Mesendoderm (in vitro differentiated cells): Measurements from ENCODE around the gene TM4SF18.
"Not testable (repeated sequence)": the region's sequence is repeated elsewhere in the genome, so short reads cannot be mapped to it uniquely, and the experiment has no call there.

ENCODE experiments used
- DNase-seq: peaks from one replicate; pipeline ENCODE4 v3.0.0; 2013
- H2AK5ac ChIP-seq: 2 replicates; pipeline ENCODE4 v1.6.1; 2013; ENCODE audit warnings: low read length, inconsistent platforms
- H2BK120ac ChIP-seq: 2 replicates; pipeline ENCODE4 v1.6.1; 2013; ENCODE audit warnings: low read depth, mild to moderate bottlenecking, low read length, moderate library complexity, mixed read lengths
- H2BK15ac ChIP-seq: replicated peaks from 2 replicates; pipeline ENCODE4 v1.6.1; 2013; ENCODE audit warnings: low read depth, mild to moderate bottlenecking, moderate library complexity
- H2BK5ac ChIP-seq: 2 replicates; pipeline ENCODE4 v1.6.1; 2013; ENCODE audit warnings: low read length, inconsistent platforms
- H3K18ac ChIP-seq: 2 replicates; pipeline ENCODE4 v1.6.1; 2013; ENCODE audit warnings: mild to moderate bottlenecking, low read length, mixed read lengths
- H3K23ac ChIP-seq: one replicate; pipeline ENCODE4 v1.6.1; 2013; ENCODE audit warnings: low read length
- H3K27ac ChIP-seq: 2 replicates; pipeline ENCODE4 v1.5.1; 2013; ENCODE audit warnings: low read depth, mild to moderate bottlenecking, inconsistent platforms, low read length, moderate library complexity
- H3K27me3 ChIP-seq: 2 replicates; pipeline ENCODE4 v1.6.1; 2013; ENCODE audit warnings: low read length, control low read depth, mild to moderate bottlenecking, inconsistent platforms; ENCODE audit not compliant: insufficient read depth, poor library complexity
- H3K36me3 ChIP-seq: 2 replicates; pipeline ENCODE4 v1.6.1; 2013; ENCODE audit warnings: low read length, inconsistent platforms; ENCODE audit not compliant: control insufficient read depth, insufficient read depth
- H3K4ac ChIP-seq: one replicate; pipeline ENCODE4 v1.6.1; 2013; ENCODE audit warnings: low read depth, mild to moderate bottlenecking, low read length, moderate library complexity
- H3K4me1 ChIP-seq: 2 replicates; pipeline ENCODE4 v1.6.1; 2013; ENCODE audit warnings: low read depth, low read length, inconsistent platforms; ENCODE audit not compliant: control insufficient read depth
- H3K4me2 ChIP-seq: 2 replicates; pipeline ENCODE4 v1.6.1; 2013; ENCODE audit warnings: low read length
- H3K4me3 ChIP-seq: 2 replicates; pipeline ENCODE4 v1.5.1; 2013; ENCODE audit warnings: mild to moderate bottlenecking, low read length
- H3K56ac ChIP-seq: one replicate; pipeline ENCODE4 v1.6.1; 2013; ENCODE audit warnings: low read length
- H3K79me1 ChIP-seq: 2 replicates; pipeline ENCODE4 v1.6.1; 2013; ENCODE audit warnings: low read length, inconsistent platforms
- H3K79me2 ChIP-seq: 2 replicates; pipeline ENCODE4 v1.6.1; 2013; ENCODE audit warnings: mild to moderate bottlenecking, low read length; ENCODE audit not compliant: control insufficient read depth, insufficient read depth
- H3K9ac ChIP-seq: 2 replicates; pipeline ENCODE4 v1.6.1; 2013; ENCODE audit warnings: low read length, inconsistent platforms
- H4K5ac ChIP-seq: one replicate; pipeline ENCODE4 v1.6.1; 2013; ENCODE audit warnings: low read length
- H4K8ac ChIP-seq: one replicate; pipeline ENCODE4 v1.6.1; 2013; ENCODE audit warnings: low read depth, mild to moderate bottlenecking, control low read depth, low read length, moderate library complexity
- WGBS: extraction: QIAGEN DNeasy Blood & Tissue Kit; methylation state at CpG from one replicate; pipeline ENCODE4 v1.1.7; 2013; ENCODE audit warnings: low lambda C conversion rate, missing lambda C conversion rate; ENCODE audit not compliant: insufficient coverage; ENCODE audit errors: extremely low coverage; 5-methylcytosine and 5-hydroxymethylcytosine counted together

The TM4SF18 gene

DNA sequence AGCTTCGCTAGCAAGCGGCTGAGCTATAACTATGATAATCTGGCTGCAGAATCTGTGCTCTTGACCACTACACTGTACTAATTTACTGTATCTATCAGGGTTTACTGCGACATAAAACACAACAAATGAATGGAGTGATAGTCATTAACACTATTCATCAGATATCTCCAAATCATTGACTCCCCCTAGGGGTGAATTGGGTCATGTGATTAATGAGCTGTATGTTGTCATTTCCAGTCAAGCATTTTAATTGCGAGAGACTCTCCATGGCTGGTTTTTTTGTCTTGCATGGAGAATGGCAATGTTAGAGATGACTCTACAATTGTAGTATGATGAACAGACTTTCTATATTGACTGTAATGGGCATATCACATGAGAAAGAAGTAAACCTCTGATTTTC, 10.5 kb upstream of the TM4SF18 start:
- no peaks in the 10 kb centered on the region for H3K79me2 ChIP-seq
- no peaks in the 10 kb centered on the region for H3K79me1 ChIP-seq
- no CpG with 5 or more reads among the region's 4 CpGs for WGBS
- no peak overlapping the region for H3K4ac ChIP-seq
- H3K56ac ChIP-seq, result no peak overlapping the region
- H3K4me2 ChIP-seq, result no peak overlapping the region
- H3K9ac ChIP-seq, result no peak overlapping the region
- no peaks in the 10 kb centered on the region for H3K4me1 ChIP-seq
- no peak overlapping the region for H4K8ac ChIP-seq
- no peak overlapping the region for H2BK5ac ChIP-seq
- H3K23ac ChIP-seq, result no peak overlapping the region
- H3K4me3 ChIP-seq, result no peak overlapping the region
- peak; percentile 48 for DNase-seq
- no peak overlapping the region for H3K18ac ChIP-seq
- no peak overlapping the region for H3K27ac ChIP-seq
- H3K36me3 ChIP-seq, result no peaks in the 10 kb centered on the region
- H2AK5ac ChIP-seq, result no peak overlapping the region
- H3K27me3 ChIP-seq, result no peaks in the 10 kb centered on the region
- no peak overlapping the region for H2BK120ac ChIP-seq
- H4K5ac ChIP-seq, result no peak overlapping the region
- H2BK15ac ChIP-seq, result no peak overlapping the region

DNA sequence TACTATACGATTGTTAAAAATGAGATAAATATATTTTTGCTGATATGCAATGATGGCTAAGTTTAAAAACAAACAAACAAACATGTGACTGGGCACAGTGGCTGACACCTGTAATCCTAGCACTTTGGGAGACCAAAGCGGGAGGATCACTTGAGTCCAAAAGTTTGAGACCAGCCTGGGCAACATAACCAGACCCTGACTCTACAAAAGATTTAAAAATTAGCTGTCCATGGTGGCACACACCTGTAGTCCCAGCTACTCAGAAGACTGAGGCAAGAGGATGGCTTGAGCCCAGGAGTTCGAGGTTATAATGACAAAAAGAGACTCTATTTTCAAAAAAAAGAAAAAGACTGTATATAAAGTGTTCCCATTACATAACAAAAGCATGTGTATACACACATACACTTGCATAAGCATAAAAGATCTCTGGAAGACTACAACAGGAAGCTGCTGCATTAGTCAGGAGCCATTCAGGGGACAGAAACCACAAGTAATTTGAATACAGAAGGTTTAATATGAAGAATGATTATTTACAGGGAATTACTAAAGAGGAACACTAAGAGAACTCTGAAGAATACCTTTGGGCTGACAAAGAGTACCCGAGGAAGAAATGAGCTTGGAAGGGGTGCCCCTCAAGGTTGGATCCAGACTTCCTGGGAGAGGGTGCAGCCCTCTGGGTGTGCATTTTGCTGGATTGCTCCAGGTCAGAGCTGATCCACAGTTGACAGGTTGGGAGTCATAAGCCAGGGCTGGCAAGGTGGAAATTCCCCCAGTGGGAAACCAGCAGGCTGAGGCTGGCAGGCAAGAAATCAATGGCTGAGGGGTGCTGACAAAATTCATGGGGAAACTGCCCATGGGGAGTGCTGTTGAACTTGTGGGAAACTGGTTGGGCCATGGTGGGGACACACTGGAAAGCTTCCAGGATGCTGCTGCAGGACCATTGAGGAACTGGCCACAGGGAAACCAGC, 9.3 kb upstream of the TM4SF18 start:
- Histone ChIP-seq H3K79me2 (no peaks in the 10 kb centered on the region), H2AK5ac (no peak overlapping the region), H3K27ac (no peak overlapping the region), H3K18ac (no peak overlapping the region), H2BK15ac (peak overlapping the region; percentile 74), H4K5ac (no peak overlapping the region), H3K9ac (no peak overlapping the region), H3K36me3 (no peaks in the 10 kb centered on the region), H2BK120ac (no peak overlapping the region), H3K4me2 (no peak overlapping the region), H3K56ac (no peak overlapping the region), H3K23ac (no peak overlapping the region), H4K8ac (no peak overlapping the region), H3K4me1 (no peaks in the 10 kb centered on the region), H3K27me3 (no peaks in the 10 kb centered on the region), H3K4ac (no peak overlapping the region), H3K4me3 (no peak overlapping the region), H2BK5ac (no peak overlapping the region), H3K79me1 (no peaks in the 10 kb centered on the region)
- WGBS, result no CpG with 5 or more reads among the region's 4 CpGs
- DNase-seq, result no peak

DNA sequence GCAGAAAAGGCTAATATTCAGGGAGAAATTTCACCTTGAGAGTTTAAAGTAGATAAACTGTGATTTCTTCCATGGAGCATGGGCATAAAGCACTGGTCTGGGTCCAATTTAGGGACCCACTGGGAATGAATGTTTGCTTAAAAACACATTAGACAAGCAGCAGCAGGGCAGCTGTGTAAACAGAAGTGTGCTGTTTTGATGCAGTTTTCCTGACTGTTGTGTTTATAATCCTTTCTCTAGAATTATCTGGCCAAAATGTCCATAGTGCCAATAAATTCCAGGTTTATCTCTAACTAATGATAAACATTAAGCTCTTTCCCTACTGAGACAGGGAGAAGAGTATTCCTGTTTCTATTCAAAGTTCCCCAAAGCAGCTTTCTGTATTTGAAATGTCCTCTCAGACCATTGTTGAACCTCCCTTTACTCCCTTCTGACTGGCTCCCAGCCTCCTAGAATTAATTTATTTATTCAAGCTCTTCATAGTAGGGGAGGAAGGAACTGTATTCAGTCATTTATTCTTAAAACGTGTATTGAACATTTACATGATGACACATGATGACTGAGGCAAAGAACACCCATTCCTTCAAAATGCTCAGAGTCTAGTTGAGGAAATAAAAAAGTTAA, 7.0 kb upstream of the TM4SF18 start:
- Histone ChIP-seq H3K23ac (no peak overlapping the region), H3K27ac (no peak overlapping the region), H3K4me1 (peaks cover 6% of the 10 kb centered on the region), H3K56ac (no peak overlapping the region), H3K79me2 (no peaks in the 10 kb centered on the region), H3K18ac (peak overlapping the region; percentile 68), H3K79me1 (no peaks in the 10 kb centered on the region), H3K4me3 (no peak overlapping the region), H3K4me2 (no peak overlapping the region), H3K27me3 (no peaks in the 10 kb centered on the region), H2BK5ac (no peak overlapping the region), H4K5ac (no peak overlapping the region), H2BK120ac (peak overlapping the region; percentile 45), H3K9ac (no peak overlapping the region), H3K36me3 (no peaks in the 10 kb centered on the region), H2AK5ac (no peak overlapping the region), H2BK15ac (no peak overlapping the region), H4K8ac (no peak overlapping the region), H3K4ac (no peak overlapping the region)
- no CpG with 5 or more reads among the region's 1 CpG for WGBS
- no peak for DNase-seq

DNA sequence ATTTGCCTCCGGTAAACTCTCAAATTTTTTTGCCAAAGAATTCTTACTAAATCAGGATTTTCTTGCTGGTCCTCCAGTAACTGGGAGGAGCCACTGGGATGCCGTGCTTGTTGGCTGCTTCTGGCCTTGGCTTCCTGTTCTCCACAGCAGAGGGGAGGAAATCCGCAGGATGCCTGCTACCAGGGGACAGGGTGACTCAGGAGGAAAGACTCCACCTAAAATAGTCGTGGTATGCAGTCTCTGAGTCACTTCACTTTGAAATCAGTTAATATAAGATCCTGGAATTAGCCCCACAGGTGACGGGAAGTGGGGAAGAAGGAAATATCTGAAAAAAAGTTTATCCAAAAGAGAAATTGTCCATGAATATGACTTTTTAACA, 6.5 kb upstream of the TM4SF18 start:
- no peak overlapping the region for H2BK5ac ChIP-seq
- H3K4me1 ChIP-seq, result peaks cover 8% of the 10 kb centered on the region
- H3K4ac ChIP-seq, result no peak overlapping the region
- H2AK5ac ChIP-seq, result no peak overlapping the region
- no peak overlapping the region for H2BK15ac ChIP-seq
- no peaks in the 10 kb centered on the region for H3K27me3 ChIP-seq
- H4K8ac ChIP-seq, result no peak overlapping the region
- H3K36me3 ChIP-seq, result no peaks in the 10 kb centered on the region
- H3K9ac ChIP-seq, result no peak overlapping the region
- no peak overlapping the region for H4K5ac ChIP-seq
- no peak overlapping the region for H3K4me3 ChIP-seq
- no peaks in the 10 kb centered on the region for H3K79me2 ChIP-seq
- peak; percentile 98 for DNase-seq
- no CpG with 5 or more reads among the region's 5 CpGs for WGBS
- no peak overlapping the region for H3K27ac ChIP-seq
- no peak overlapping the region for H3K23ac ChIP-seq
- H3K56ac ChIP-seq, result no peak overlapping the region
- H3K79me1 ChIP-seq, result no peaks in the 10 kb centered on the region
- no peak overlapping the region for H2BK120ac ChIP-seq
- peak overlapping the region; percentile 39 for H3K18ac ChIP-seq
- H3K4me2 ChIP-seq, result no peak overlapping the region

DNA sequence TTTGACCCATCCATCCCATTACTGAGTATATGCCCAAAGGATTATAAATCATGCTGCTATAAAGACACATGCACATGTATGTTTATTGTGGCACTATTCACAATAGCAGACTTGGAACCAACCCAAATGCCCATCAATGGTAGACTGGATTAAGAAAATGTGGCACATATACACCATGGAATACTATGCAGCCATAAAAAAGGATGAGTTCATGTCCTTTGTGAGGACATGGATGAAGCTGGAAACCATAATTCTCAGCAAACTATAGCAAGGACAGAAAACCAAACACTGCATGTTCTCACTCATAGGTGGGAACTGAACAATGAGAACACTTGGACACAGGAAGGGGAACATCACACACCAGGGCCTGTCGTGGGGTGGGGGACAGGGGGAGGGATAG, 4.0 kb upstream of the TM4SF18 start:
- H3K4me2 ChIP-seq, H4K8ac ChIP-seq, H3K4ac ChIP-seq, H3K9ac ChIP-seq, H3K79me2 ChIP-seq, H3K18ac ChIP-seq, H3K36me3 ChIP-seq, H3K4me1 ChIP-seq, H2AK5ac ChIP-seq, H4K5ac ChIP-seq, H3K27ac ChIP-seq, DNase-seq, H3K23ac ChIP-seq, H3K4me3 ChIP-seq, H2BK15ac ChIP-seq, H3K79me1 ChIP-seq, H2BK120ac ChIP-seq, H2BK5ac ChIP-seq, H3K27me3 ChIP-seq, H3K56ac ChIP-seq: not testable (repeated sequence)
- no CpG with 5 or more reads among the region's 1 CpG for WGBS
